HG03342 (cell line): Measurements from ENCODE around the gene FAM8A1.

ENCODE experiments used
- ATAC-seq: cut with Tn5 transposase; IDR thresholded peaks from one replicate; pipeline ENCODE4 v1.9.1; 2021; ENCODE audit warnings: mild to moderate bottlenecking, moderate library complexity; ENCODE audit not compliant: unreplicated experiment

FAM8A1 gene

GRCh38 chr6:17653198-17653882 lies 53.2 kb downstream of the FAM8A1 start:
- ATAC-seq = no peak

- no peak for ATAC-seq
Observed at GRCh38 chr6:17656092-17656491, 56.0 kb downstream of the FAM8A1 start.

GRCh38 chr6:17656644-17657043 lies 56.5 kb downstream of the FAM8A1 start:
- no peak for ATAC-seq
